Pancreas (tissue), 10 donors: Measurements from ENCODE around the gene OR6B3. TPM values are rescaled to one million over a fixed set of nuclear protein-coding genes. Genes with fewer than 3 reads are reported as not detected.

Experiments
- ATAC-seq, 4 donors: fragments of 200-7000 bp; cut with Tn5 transposase; one replicate each; pipeline versions ENCODE4 v1.8.0 to v1.9.1; 2020; ENCODE audit warnings: mild to moderate bottlenecking in 4 of 4, moderate library complexity in 4 of 4
- DNase-seq, 6 donors: peaks; one replicate each; pipeline ENCODE4 v3.0.0-alpha.2; 2020
- FAIRE-seq: peaks from 2 replicates; lab custom pipeline; 2012; peaks lifted over from hg19 to GRCh38; lab: Jason Lieb, UNC
- H3K27ac ChIP-seq, 4 donors: fragments of 200-600 bp; sonication (generic); 1 replicate in 3 of 4; 2 replicates in 1 of 4; pipeline versions ENCODE4 v1.5.0 to v1.8.0; 2020
- H3K27me3 ChIP-seq, 4 donors: fragments of 200-600 bp; one replicate each; pipeline ENCODE4 v1.8.0; 2021
- H3K36me3 ChIP-seq, 3 donors: fragments of 200-600 bp; sonication (generic) in 1 of 3; one replicate each; pipeline versions ENCODE4 v1.5.0 to v1.8.0; 2020 to 2021
- H3K4me1 ChIP-seq, 3 donors: fragments of 200-600 bp; one replicate each; pipeline ENCODE4 v1.8.0; 2021
- H3K4me3 ChIP-seq, 4 donors: fragments of 200-600 bp; sonication (generic) in 2 of 4; one replicate each; pipeline versions ENCODE4 v1.5.0 to v1.8.0; 2020 to 2021
- H3K9me3 ChIP-seq, 4 donors: fragments of 200-600 bp; one replicate each; pipeline ENCODE4 v1.8.0; 2021
- WGBS, 2 donors: extraction: QIAGEN DNeasy Blood & Tissue Kit; methylation state at CpG; one replicate each; pipeline ENCODE4 v1.1.7; 2013; 5-methylcytosine and 5-hydroxymethylcytosine counted together
- intact Hi-C, 3 donors: fragments of 100-400 bp; cut with DNase I; formaldehyde crosslinking; loops; one replicate each; pipeline versions ENCODE4 v1.11.1 to v1.14.2; 2022
- polyA plus RNA-seq, 2 donors: library from polyadenylated mRNA; stranded (reverse); fragments of 200-250 nt; gene quantifications; one replicate each; pipeline ENCODE4 v1.2.3, GENCODE V29; 2013
- total RNA-seq, 6 donors: library from RNA; stranded (reverse); fragmentation: NEBNext Ultra II Directional in 4 of 6; extraction: Animal tissue kit (Norgen Biotek cat#: 25700) in 4 of 6; gene quantifications; one replicate each; pipeline versions ENCODE4 v1.2.1 to v1.2.4, GENCODE V29; 2021 to 2023
- TF ChIP-seq, protein P1 (sequence below), 4 donors: fragments of 200-600 bp; sonication (generic) in 3 of 4; IDR thresholded peaks; one replicate each; pipeline versions ENCODE4 v1.5.0 to v1.8.0; 2021; ENCODE audit warnings: antibody characterized with exemption in 4 of 4
- donor health status: healthy with polysubstance abuse.
- donor health status: DM: no; HTN: no; CAD: no; lungs with moderate emphysema.
- donor health status: DM: no; HTN: no; CAD: no.
- donor health status: control.
- donor health status: control.
- donor health status: Bipolar disorder and iron deficiency.
- donor health status: DM: yes; HTN: yes; CAD: no.
- donor health status: DM: no; HTN: no; CAD: no.
- donor health status: DM: no; HTN: no; CAD: no.
- donor health status: DM: yes; HTN: yes; CAD: no.

OR6B3 gene
- total and polyA plus RNA-seq, 8 donors, result 0.09 TPM; not detected in 7

- H3K4me3 ChIP-seq, result no peak within 1 kb of the TSS
- no peak for ATAC-seq
- no peak for FAIRE-seq
Measured at GRCh38 chr2:240030379-240031094, 22.8 kb downstream of the OR6B3 start, which contains the start of gene OR6B2. Gene OR6B2 (minus strand): TSS chr2:240030429. CDS start chr2:240030429, 0 bp downstream.

DNA sequence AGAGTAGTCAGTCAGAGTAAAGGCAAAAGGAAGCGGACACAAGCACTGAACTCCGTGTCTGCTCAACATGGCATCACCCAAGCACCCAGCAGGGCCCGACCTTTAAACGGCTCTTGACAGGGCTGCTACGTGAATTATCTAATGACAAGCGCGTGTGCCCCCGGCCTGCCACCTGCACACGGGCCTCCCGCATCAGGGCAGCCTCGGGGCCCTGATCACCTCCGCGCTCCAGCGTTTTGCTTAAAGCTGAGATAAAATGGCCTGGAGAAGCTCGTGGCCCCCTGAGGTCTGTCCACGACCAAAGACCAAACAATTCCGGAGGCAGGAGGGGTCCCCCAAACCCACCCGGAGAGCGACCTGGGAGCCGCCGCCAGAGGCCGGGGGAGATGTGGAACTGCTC is 28.6 kb downstream of the OR6B3 start:
- WGBS, 2 donors, result 0% methylated on average over 14 to 22 of the region's 22 CpGs
- no peaks in the 10 kb centered on the region for H3K27me3 ChIP-seq
- H3K36me3 ChIP-seq, result peaks cover 0 to 9% (median 8%) of the 10 kb centered on the region in 3 donors
- peak overlapping the region; percentile 93 to 96 (median 94) for H3K27ac ChIP-seq
- peak in 1 of 6 donors; percentile 19 for DNase-seq
- ATAC-seq, result peak in 2 of 4 donors; percentile 8 to 17
- intact Hi-C loops, result no loop called here
- no peak for FAIRE-seq
- TF ChIP-seq, protein P1, sequence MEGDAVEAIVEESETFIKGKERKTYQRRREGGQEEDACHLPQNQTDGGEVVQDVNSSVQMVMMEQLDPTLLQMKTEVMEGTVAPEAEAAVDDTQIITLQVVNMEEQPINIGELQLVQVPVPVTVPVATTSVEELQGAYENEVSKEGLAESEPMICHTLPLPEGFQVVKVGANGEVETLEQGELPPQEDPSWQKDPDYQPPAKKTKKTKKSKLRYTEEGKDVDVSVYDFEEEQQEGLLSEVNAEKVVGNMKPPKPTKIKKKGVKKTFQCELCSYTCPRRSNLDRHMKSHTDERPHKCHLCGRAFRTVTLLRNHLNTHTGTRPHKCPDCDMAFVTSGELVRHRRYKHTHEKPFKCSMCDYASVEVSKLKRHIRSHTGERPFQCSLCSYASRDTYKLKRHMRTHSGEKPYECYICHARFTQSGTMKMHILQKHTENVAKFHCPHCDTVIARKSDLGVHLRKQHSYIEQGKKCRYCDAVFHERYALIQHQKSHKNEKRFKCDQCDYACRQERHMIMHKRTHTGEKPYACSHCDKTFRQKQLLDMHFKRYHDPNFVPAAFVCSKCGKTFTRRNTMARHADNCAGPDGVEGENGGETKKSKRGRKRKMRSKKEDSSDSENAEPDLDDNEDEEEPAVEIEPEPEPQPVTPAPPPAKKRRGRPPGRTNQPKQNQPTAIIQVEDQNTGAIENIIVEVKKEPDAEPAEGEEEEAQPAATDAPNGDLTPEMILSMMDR (IDR thresholded peaks at IDR 0.05), result no peak
- peak overlapping the region; percentile 86 to 100 (median 92) for H3K4me3 ChIP-seq
- H3K9me3 ChIP-seq, result no peaks in the 10 kb centered on the region
- peaks cover 8 to 13% (median 10%) of the 10 kb centered on the region in 3 donors for H3K4me1 ChIP-seq

More at GRCh38 chr2:240030379-240031094, 22.8 kb downstream of the OR6B3 start, which contains the start of gene OR6B2:
- intact Hi-C loops, result no loop called here
- WGBS, 2 donors, result 43 to 64% methylated on average over 6 of the region's 6 CpGs
- H3K4me1 ChIP-seq, result no peaks in the 10 kb centered on the region
- no peak within 1 kb of the TSS for H3K27ac ChIP-seq
- no peaks in the 10 kb centered on the region for H3K27me3 ChIP-seq
- H3K36me3 ChIP-seq, result no peaks in the 10 kb centered on the region
- no peak for DNase-seq
- TF ChIP-seq, protein P1 (IDR thresholded peaks at IDR 0.05), result no peak
- H3K9me3 ChIP-seq, result no peaks in the 10 kb centered on the region

- intact Hi-C loops, result no loop called here
- Histone ChIP-seq H3K9me3 (no peaks in the 10 kb centered on the region), H3K4me1 (peaks cover 8 to 13% (median 10%) of the 10 kb centered on the region in 3 donors), H3K27ac (no peak overlapping the region), H3K4me3 (peak overlapping the region in 1 of 4 donors; percentile 86), H3K36me3 (peaks cover 0 to 9% (median 8%) of the 10 kb centered on the region in 3 donors), H3K27me3 (no peaks in the 10 kb centered on the region)
- TF ChIP-seq, protein P1 (IDR thresholded peaks at IDR 0.05), result no peak
- 63 to 72% methylated on average over 9 of the region's 9 CpGs for WGBS, 2 donors
- FAIRE-seq (no peak), DNase-seq (no peak), ATAC-seq (no peak)
Measured at GRCh38 chr2:240023792-240024191, 29.5 kb downstream of the OR6B3 start.

DNA sequence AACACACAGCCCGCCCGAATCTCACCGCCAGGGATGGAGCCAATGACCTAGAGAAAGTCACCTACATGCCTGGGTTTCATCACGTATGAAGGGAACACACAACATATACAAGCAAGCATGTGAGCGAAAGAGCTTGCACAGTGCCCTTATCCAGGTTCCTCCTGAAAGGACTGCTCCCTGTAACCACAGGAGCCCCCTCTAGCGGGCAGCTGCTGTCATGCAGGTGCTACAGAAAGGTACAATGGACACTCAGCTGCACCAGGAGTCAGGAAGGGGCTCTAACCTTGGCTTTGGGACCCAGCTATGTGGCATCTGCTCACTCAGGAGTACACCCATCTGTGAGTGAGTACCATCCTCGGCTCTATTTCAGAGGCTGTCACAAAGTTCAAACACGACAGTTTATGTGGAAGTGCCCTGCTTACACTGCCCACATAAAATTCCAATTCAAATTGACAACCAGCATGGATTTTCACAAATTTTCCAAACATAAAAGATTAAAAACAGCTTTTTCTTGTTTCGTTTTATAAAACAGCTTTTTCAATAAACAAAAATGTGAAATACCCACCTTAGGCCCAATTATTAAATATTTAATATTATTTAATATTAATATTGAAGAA is 31.7 kb downstream of the OR6B3 start:
- TF ChIP-seq, protein P1 (IDR thresholded peaks at IDR 0.05), result peak; percentile 46 to 82 (median 70)
- Histone ChIP-seq H3K27ac (no peak overlapping the region), H3K4me1 (peaks cover 8 to 13% (median 10%) of the 10 kb centered on the region in 3 donors), H3K9me3 (no peaks in the 10 kb centered on the region), H3K4me3 (no peak overlapping the region), H3K36me3 (peaks cover 3 to 25% (median 14%) of the 10 kb centered on the region in 3 donors), H3K27me3 (no peaks in the 10 kb centered on the region)
- peak in 2 of 4 donors; percentile 39 to 50 for ATAC-seq
- peak in 5 of 6 donors; percentile 33 to 86 (median 63) for DNase-seq
- no peak for FAIRE-seq
- intact Hi-C loops, result no loop called here
- 51 to 56% methylated on average over 9 of the region's 9 CpGs for WGBS, 2 donors
